Left ventricle myocardium inferior (tissue), 1 donor: ENCODE results near the gene RAB13. TPM values are rescaled to one million over a fixed set of nuclear protein-coding genes. Genes with fewer than 3 reads are reported as not detected.
"Not testable (repeated sequence)": the region's sequence is repeated elsewhere in the genome, so short reads cannot be mapped to it uniquely, and the experiment has no call there.

Source experiments
- DNase-seq: peaks from one replicate; pipeline ENCODE4 v3.0.0-alpha.2; 2020
- H3K27ac ChIP-seq: fragments of 200-600 bp; replicated peaks from 2 replicates; pipeline ENCODE4 v1.8.0; 2021
- H3K27me3 ChIP-seq: fragments of 200-600 bp; 2 replicates; pipeline ENCODE4 v1.8.0; 2021; ENCODE audit warnings: low read depth
- H3K36me3 ChIP-seq: fragments of 200-600 bp; 2 replicates; pipeline ENCODE4 v1.8.0; 2021
- H3K4me1 ChIP-seq: fragments of 200-600 bp; 2 replicates; pipeline ENCODE4 v1.8.0; 2021
- H3K4me3 ChIP-seq: fragments of 200-600 bp; 2 replicates; pipeline ENCODE4 v1.8.0; 2021; ENCODE audit warnings: mild to moderate bottlenecking, moderate library complexity
- H3K9me3 ChIP-seq: fragments of 200-600 bp; replicated peaks from 2 replicates; pipeline ENCODE4 v1.8.0; 2021
- CTCF ChIP-seq: fragments of 200-600 bp; IDR thresholded peaks from 2 replicates; pipeline ENCODE4 v1.8.0; 2021; ENCODE audit warnings: antibody characterized with exemption, mild to moderate bottlenecking, borderline replicate concordance
- intact Hi-C: fragments of 100-400 bp; cut with micrococcal nuclease; formaldehyde crosslinking; loops from one replicate; pipeline ENCODE4 v1.11.0; 2022
- total RNA-seq: library from RNA; stranded (reverse); fragmentation: NEBNext Ultra II Directional; extraction: Animal tissue kit (Norgen Biotek cat#: 25700); gene quantifications from one replicate; pipeline ENCODE4 v1.2.1, GENCODE V29; 2021
- donor health status: DM: no; HTN: yes; CAD: no; lungs with severe emphysema.

RAB13 gene
- total RNA-seq, 1 donor from 2014 or later: 59.3 TPM

- Histone ChIP-seq H3K9me3 (no peaks in the 10 kb centered on the region), H3K27me3 (no peaks in the 10 kb centered on the region), H3K27ac (no peak overlapping the region), H3K4me1 (no peaks in the 10 kb centered on the region), H3K36me3 (no peaks in the 10 kb centered on the region), H3K4me3 (no peak overlapping the region)
- intact Hi-C loops: no loop called here
- DNase-seq: no peak
- TF ChIP-seq CTCF: no peak
Measured at GRCh38 chr1:154012129-154012528, 26.0 kb upstream of the RAB13 start.

DNA sequence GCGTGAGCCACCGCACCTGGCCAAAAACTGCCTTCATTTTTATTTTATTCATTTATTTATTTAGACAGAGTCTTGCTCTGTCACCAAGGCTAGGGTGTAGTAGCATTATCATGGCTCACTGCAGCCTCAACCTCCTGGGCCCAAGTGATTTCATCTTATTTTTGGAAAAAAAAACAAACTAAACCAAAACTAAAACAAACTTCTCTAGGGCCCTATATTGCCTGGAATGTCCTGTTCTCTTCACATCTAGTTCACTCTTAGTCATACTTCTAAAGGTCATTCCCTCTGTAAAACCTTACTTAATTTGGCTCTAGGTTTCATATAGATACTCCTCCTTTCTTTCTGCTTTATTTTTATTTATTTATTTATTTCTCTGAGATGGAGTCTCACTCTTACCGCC, 20.0 kb upstream of the RAB13 start:
- no peaks in the 10 kb centered on the region for H3K9me3 ChIP-seq
- no peaks in the 10 kb centered on the region for H3K27me3 ChIP-seq
- no peaks in the 10 kb centered on the region for H3K4me1 ChIP-seq
- intact Hi-C loops: no loop called here
- TF ChIP-seq CTCF: no peak
- H3K4me3 ChIP-seq: no peak overlapping the region
- H3K36me3 ChIP-seq: no peaks in the 10 kb centered on the region
- no peak overlapping the region for H3K27ac ChIP-seq
- no peak for DNase-seq

DNA sequence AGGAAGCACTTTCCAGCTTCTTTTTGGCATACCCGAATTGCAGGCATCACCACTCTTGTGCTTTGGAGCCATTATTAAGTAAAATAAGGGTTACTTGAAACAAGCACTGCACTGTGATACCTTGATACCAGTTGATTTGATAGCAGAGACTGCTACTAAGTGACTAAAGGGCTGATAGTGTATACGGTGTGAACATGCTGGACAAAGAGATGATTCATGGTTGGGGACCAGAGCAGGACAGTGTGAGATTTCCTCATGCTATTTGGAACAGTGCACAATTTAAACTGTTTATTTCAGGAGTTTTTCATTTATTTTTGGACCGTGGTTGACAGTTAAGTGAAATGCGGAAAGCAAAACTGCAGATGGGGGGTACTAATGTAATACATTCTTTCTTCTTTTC, 14.3 kb upstream of the RAB13 start:
- no peaks in the 10 kb centered on the region for H3K9me3 ChIP-seq
- no peaks in the 10 kb centered on the region for H3K27me3 ChIP-seq
- no peak overlapping the region for H3K27ac ChIP-seq
- no peaks in the 10 kb centered on the region for H3K4me1 ChIP-seq
- no peak for TF ChIP-seq CTCF
- H3K4me3 ChIP-seq: no peak overlapping the region
- no peak for DNase-seq
- peaks cover 8% of the 10 kb centered on the region for H3K36me3 ChIP-seq
- intact Hi-C loops: no loop called here

GRCh38 chr1:153996882-153997281, 10.7 kb upstream of the RAB13 start:
- peaks cover 26% of the 10 kb centered on the region for H3K4me1 ChIP-seq
- intact Hi-C loops, H3K9me3 ChIP-seq, H3K27me3 ChIP-seq, DNase-seq, H3K4me3 ChIP-seq, H3K27ac ChIP-seq: not testable (repeated sequence)
- peaks cover 44% of the 10 kb centered on the region for H3K36me3 ChIP-seq

DNA sequence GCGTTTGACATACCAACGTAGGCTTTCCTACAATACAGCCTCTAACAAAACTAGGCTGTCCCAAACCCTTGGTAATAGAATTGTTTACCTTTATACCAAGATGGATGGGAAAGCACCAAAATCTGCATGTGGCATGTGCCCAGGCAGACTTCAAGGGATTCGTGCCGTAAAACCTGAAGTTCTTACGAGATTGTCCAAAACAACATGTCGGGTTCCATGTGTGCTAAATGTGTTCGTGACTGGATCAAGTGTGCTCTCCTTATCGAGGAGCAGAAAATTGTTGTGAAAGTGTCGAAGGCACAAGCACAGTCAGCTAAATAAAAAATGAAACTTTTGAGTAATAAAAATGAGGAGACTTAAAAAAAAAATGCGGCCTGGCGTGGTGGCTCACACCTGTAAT, 9.5 kb upstream of the RAB13 start:
- Histone ChIP-seq H3K4me3 (no peak overlapping the region), H3K27me3 (no peaks in the 10 kb centered on the region), H3K9me3 (no peaks in the 10 kb centered on the region), H3K27ac (no peak overlapping the region), H3K4me1 (peaks cover 38% of the 10 kb centered on the region), H3K36me3 (peaks cover 48% of the 10 kb centered on the region)
- no peak for DNase-seq
- intact Hi-C loops: no loop called here
- no peak for TF ChIP-seq CTCF

- intact Hi-C loops: no loop called here
- peaks cover 40% of the 10 kb centered on the region for H3K4me1 ChIP-seq
Measured at GRCh38 chr1:153995202-153995601, 9.1 kb upstream of the RAB13 start.

More at GRCh38 chr1:153995202-153995601, 9.1 kb upstream of the RAB13 start:
- no peak for DNase-seq
- Histone ChIP-seq H3K36me3 (peaks cover 48% of the 10 kb centered on the region), H3K27ac (no peak overlapping the region), H3K9me3 (no peaks in the 10 kb centered on the region), H3K27me3 (no peaks in the 10 kb centered on the region), H3K4me3 (no peak overlapping the region)
- no peak for TF ChIP-seq CTCF
